PC-3 (cell line): ENCODE measurements around the gene ZNF490.

Source experiments
- CTCF ChIP-seq: fragments of 300-600 bp; sonication (generic); conservative IDR thresholded peaks from 2 replicates; pipeline ENCODE4 v1.5.1; 2017; ENCODE audit warnings: antibody characterized with exemption, low read depth, mild to moderate bottlenecking, low read length
- EZH2 ChIP-seq: fragments of 300-600 bp; sonication (generic); IDR thresholded peaks from one replicate; pipeline ENCODE4 v1.6.1; 2017; ENCODE audit warnings: antibody characterized with exemption, mild to moderate bottlenecking, low read length; ENCODE audit not compliant: unreplicated experiment
- EZH2phosphoT487 ChIP-seq: fragments of 300-600 bp; sonication (generic); IDR thresholded peaks from 2 replicates; pipeline ENCODE4 v1.6.1; 2018; ENCODE audit warnings: mild to moderate bottlenecking, antibody characterized with exemption, low read length, borderline replicate concordance

GRCh38 chr19:12578641-12579040, 32.0 kb downstream of the ZNF490 start:
- TF ChIP-seq EZH2 = no peak
- TF ChIP-seq CTCF = no peak
- TF ChIP-seq EZH2phosphoT487 = no peak
